ENCODE results near the gene LMX1B. TPM values are rescaled to one million over a fixed set of nuclear protein-coding genes. Genes with fewer than 3 reads are reported as not detected.

The LMX1B gene
- total RNA-seq, 2 donors from 2014 or later = 0.74 to 1.3 TPM

GRCh38 chr9:126609191-126609590 lies 4.5 kb upstream of the LMX1B start:
- no peaks in the 10 kb centered on the region for H3K36me3 ChIP-seq
- H3K4me3 ChIP-seq = no peak overlapping the region
- TF ChIP-seq, protein P1, sequence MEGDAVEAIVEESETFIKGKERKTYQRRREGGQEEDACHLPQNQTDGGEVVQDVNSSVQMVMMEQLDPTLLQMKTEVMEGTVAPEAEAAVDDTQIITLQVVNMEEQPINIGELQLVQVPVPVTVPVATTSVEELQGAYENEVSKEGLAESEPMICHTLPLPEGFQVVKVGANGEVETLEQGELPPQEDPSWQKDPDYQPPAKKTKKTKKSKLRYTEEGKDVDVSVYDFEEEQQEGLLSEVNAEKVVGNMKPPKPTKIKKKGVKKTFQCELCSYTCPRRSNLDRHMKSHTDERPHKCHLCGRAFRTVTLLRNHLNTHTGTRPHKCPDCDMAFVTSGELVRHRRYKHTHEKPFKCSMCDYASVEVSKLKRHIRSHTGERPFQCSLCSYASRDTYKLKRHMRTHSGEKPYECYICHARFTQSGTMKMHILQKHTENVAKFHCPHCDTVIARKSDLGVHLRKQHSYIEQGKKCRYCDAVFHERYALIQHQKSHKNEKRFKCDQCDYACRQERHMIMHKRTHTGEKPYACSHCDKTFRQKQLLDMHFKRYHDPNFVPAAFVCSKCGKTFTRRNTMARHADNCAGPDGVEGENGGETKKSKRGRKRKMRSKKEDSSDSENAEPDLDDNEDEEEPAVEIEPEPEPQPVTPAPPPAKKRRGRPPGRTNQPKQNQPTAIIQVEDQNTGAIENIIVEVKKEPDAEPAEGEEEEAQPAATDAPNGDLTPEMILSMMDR (IDR thresholded peaks at IDR 0.05) = no peak
- peaks cover 0 to 38% of the 10 kb centered on the region in 2 donors for H3K4me1 ChIP-seq
- no peaks in the 10 kb centered on the region for H3K9me3 ChIP-seq
- DNase-seq (ENCODE audit: low spot score) = no peak
- peaks cover 0 to 22% of the 10 kb centered on the region in 2 donors for H3K27me3 ChIP-seq
- H3K27ac ChIP-seq = no peak overlapping the region

DNA sequence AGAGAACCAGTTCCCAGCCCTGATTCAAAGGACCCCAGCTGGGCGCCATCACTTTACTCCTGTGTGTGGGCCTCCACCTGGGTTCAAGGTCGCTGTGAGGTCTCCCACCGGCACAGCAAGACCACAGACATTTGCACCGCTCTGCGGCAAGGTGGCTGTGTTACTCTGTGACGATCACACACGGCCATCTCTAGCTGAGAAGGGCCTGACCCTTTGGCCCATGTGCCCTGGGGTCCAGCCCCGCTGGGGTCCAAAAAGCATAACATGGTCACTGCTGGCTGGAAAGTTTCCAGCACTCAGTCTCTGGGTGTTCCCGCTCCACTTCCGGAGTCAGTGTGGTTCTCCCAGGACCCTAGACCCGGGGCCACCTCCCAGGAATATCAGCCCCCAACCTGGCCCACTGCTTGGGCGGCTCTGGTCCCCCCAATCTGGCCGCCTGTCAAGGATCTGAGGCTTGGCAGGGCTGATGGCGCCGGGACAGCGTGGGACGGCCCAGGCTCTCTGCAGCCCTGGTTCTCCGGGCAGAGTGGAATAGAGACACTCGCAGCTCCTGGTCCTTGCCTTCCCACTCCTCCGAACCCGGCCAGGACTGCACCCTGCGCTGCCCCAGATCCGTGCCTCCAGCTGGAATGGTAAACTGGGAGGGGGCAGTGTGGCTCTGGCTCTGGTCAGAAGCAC lies 3.9 kb upstream of the LMX1B start:
- Histone ChIP-seq H3K27ac (no peak overlapping the region), H3K9me3 (no peaks in the 10 kb centered on the region), H3K36me3 (no peaks in the 10 kb centered on the region), H3K27me3 (peaks cover 0 to 28% of the 10 kb centered on the region in 2 donors), H3K4me3 (peak overlapping the region in 1 of 2 donors; percentile 35), H3K4me1 (peaks cover 0 to 44% of the 10 kb centered on the region in 2 donors)
- TF ChIP-seq, protein P1 (IDR thresholded peaks at IDR 0.05) = no peak
- DNase-seq (ENCODE audit: low spot score) = no peak

- no peak for DNase-seq (ENCODE audit: low spot score)
- Histone ChIP-seq H3K36me3 (no peaks in the 10 kb centered on the region), H3K9me3 (no peaks in the 10 kb centered on the region), H3K4me3 (peak overlapping the region in 1 of 2 donors; percentile 35), H3K27ac (no peak overlapping the region), H3K4me1 (peaks cover 0 to 53% of the 10 kb centered on the region in 2 donors), H3K27me3 (peaks cover 0 to 30% of the 10 kb centered on the region in 2 donors)
- TF ChIP-seq, protein P1 (IDR thresholded peaks at IDR 0.05) = no peak
Measured at GRCh38 chr9:126611193-126611591, 2.5 kb upstream of the LMX1B start.

GRCh38 chr9:126611592-126612325 lies 2.0 kb upstream of the LMX1B start:
- Histone ChIP-seq H3K27ac (no peak overlapping the region), H3K4me3 (peak overlapping the region; percentile 34 to 47), H3K27me3 (peaks cover 0 to 30% of the 10 kb centered on the region in 2 donors), H3K9me3 (no peaks in the 10 kb centered on the region), H3K36me3 (no peaks in the 10 kb centered on the region), H3K4me1 (peaks cover 0 to 53% of the 10 kb centered on the region in 2 donors)
- TF ChIP-seq, protein P1 (IDR thresholded peaks at IDR 0.05) = peak; percentile 92 to 96
- peak; percentile 84 for DNase-seq (ENCODE audit: low spot score)

GRCh38 chr9:126612326-126612812 lies 1.4 kb upstream of the LMX1B start:
- TF ChIP-seq, protein P1 (IDR thresholded peaks at IDR 0.05) = no peak
- Histone ChIP-seq H3K9me3 (no peaks in the 10 kb centered on the region), H3K27me3 (peaks cover 0 to 30% of the 10 kb centered on the region in 2 donors), H3K36me3 (no peaks in the 10 kb centered on the region), H3K4me3 (peak overlapping the region; percentile 34 to 47), H3K4me1 (peaks cover 0 to 50% of the 10 kb centered on the region in 2 donors), H3K27ac (no peak overlapping the region)
- DNase-seq (ENCODE audit: low spot score) = no peak

Data from right atrium auricular region (tissue), 2 donors.